Pancreas (tissue), 10 donors: ENCODE data around the gene RPS16. TPM values are rescaled to one million over a fixed set of nuclear protein-coding genes. Genes with fewer than 3 reads are reported as not detected.

Experiments
- ATAC-seq, 4 donors: fragments of 200-7000 bp; cut with Tn5 transposase; one replicate each; pipeline versions ENCODE4 v1.8.0 to v1.9.1; 2020; ENCODE audit warnings: mild to moderate bottlenecking in 4 of 4, moderate library complexity in 4 of 4
- DNase-seq, 6 donors: peaks; one replicate each; pipeline ENCODE4 v3.0.0-alpha.2; 2020
- FAIRE-seq: peaks from 2 replicates; lab custom pipeline; 2012; peaks lifted over from hg19 to GRCh38; lab: Jason Lieb, UNC
- H3K27ac ChIP-seq, 4 donors: fragments of 200-600 bp; sonication (generic); 1 replicate in 3 of 4; 2 replicates in 1 of 4; pipeline versions ENCODE4 v1.5.0 to v1.8.0; 2020
- H3K27me3 ChIP-seq, 4 donors: fragments of 200-600 bp; one replicate each; pipeline ENCODE4 v1.8.0; 2021
- H3K36me3 ChIP-seq, 3 donors: fragments of 200-600 bp; sonication (generic) in 1 of 3; one replicate each; pipeline versions ENCODE4 v1.5.0 to v1.8.0; 2020 to 2021
- H3K4me1 ChIP-seq, 3 donors: fragments of 200-600 bp; one replicate each; pipeline ENCODE4 v1.8.0; 2021
- H3K4me3 ChIP-seq, 4 donors: fragments of 200-600 bp; sonication (generic) in 2 of 4; one replicate each; pipeline versions ENCODE4 v1.5.0 to v1.8.0; 2020 to 2021
- H3K9me3 ChIP-seq, 4 donors: fragments of 200-600 bp; one replicate each; pipeline ENCODE4 v1.8.0; 2021
- WGBS, 2 donors: extraction: QIAGEN DNeasy Blood & Tissue Kit; methylation state at CpG; one replicate each; pipeline ENCODE4 v1.1.7; 2013; 5-methylcytosine and 5-hydroxymethylcytosine counted together
- intact Hi-C, 3 donors: fragments of 100-400 bp; cut with DNase I; formaldehyde crosslinking; loops; one replicate each; pipeline versions ENCODE4 v1.11.1 to v1.14.2; 2022
- polyA plus RNA-seq, 2 donors: library from polyadenylated mRNA; stranded (reverse); fragments of 200-250 nt; gene quantifications; one replicate each; pipeline ENCODE4 v1.2.3, GENCODE V29; 2013
- total RNA-seq, 6 donors: library from RNA; stranded (reverse); fragmentation: NEBNext Ultra II Directional in 4 of 6; extraction: Animal tissue kit (Norgen Biotek cat#: 25700) in 4 of 6; gene quantifications; one replicate each; pipeline versions ENCODE4 v1.2.1 to v1.2.4, GENCODE V29; 2021 to 2023
- TF ChIP-seq, protein P1 (sequence below), 4 donors: fragments of 200-600 bp; sonication (generic) in 3 of 4; IDR thresholded peaks; one replicate each; pipeline versions ENCODE4 v1.5.0 to v1.8.0; 2021; ENCODE audit warnings: antibody characterized with exemption in 4 of 4
- donor health status: healthy with polysubstance abuse.
- donor health status: DM: no; HTN: no; CAD: no; lungs with moderate emphysema.
- donor health status: DM: no; HTN: no; CAD: no.
- donor health status: control.
- donor health status: control.
- donor health status: Bipolar disorder and iron deficiency.
- donor health status: DM: yes; HTN: yes; CAD: no.
- donor health status: DM: no; HTN: no; CAD: no.
- donor health status: DM: no; HTN: no; CAD: no.
- donor health status: DM: yes; HTN: yes; CAD: no.

The RPS16 gene
- total and polyA plus RNA-seq, 8 donors: 920 to 1,759 (median 1,249) TPM

DNA sequence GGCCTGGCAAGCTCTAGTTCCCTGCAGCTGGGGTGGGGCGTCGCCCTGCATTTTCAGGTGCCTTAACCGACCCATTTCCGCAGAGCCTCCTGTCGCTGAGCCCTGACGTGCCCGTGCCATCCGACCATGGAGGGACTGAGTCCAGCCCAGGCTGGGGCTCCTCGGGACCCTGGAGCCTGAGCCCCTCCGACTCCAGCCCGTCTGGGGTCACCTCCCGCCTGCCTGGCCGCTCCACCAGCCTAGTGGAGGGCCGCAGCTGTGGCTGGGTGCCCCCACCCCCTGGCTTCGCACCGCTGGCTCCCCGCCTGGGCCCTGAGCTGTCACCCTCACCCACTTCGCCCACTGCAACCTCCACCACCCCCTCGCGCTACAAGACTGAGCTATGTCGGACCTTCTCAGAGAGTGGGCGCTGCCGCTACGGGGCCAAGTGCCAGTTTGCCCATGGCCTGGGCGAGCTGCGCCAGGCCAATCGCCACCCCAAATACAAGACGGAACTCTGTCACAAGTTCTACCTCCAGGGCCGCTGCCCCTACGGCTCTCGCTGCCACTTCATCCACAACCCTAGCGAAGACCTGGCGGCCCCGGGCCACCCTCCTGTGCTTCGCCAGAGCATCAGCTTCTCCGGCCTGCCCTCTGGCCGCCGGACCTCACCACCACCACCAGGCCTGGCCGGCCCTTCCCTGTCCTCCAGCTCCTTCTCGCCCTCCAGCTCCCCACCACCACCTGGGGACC, 27.9 kb downstream of the RPS16 start:
- intact Hi-C loops: no loop called here
- Histone ChIP-seq H3K4me3 (peak overlapping the region; percentile 70 to 96 (median 79)), H3K9me3 (no peaks in the 10 kb centered on the region), H3K4me1 (peaks cover 12 to 24% (median 15%) of the 10 kb centered on the region in 3 donors), H3K27me3 (no peaks in the 10 kb centered on the region), H3K36me3 (peaks cover 0 to 5% (median 0%) of the 10 kb centered on the region in 3 donors), H3K27ac (peak overlapping the region; percentile 89 to 99 (median 94))
- ATAC-seq (no peak), DNase-seq (peak; percentile 55 to 85 (median 66)), FAIRE-seq (no peak)
- WGBS, 2 donors: 13 to 21% methylated on average over 32 to 40 of the region's 40 CpGs
- TF ChIP-seq, protein P1, sequence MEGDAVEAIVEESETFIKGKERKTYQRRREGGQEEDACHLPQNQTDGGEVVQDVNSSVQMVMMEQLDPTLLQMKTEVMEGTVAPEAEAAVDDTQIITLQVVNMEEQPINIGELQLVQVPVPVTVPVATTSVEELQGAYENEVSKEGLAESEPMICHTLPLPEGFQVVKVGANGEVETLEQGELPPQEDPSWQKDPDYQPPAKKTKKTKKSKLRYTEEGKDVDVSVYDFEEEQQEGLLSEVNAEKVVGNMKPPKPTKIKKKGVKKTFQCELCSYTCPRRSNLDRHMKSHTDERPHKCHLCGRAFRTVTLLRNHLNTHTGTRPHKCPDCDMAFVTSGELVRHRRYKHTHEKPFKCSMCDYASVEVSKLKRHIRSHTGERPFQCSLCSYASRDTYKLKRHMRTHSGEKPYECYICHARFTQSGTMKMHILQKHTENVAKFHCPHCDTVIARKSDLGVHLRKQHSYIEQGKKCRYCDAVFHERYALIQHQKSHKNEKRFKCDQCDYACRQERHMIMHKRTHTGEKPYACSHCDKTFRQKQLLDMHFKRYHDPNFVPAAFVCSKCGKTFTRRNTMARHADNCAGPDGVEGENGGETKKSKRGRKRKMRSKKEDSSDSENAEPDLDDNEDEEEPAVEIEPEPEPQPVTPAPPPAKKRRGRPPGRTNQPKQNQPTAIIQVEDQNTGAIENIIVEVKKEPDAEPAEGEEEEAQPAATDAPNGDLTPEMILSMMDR (IDR thresholded peaks at IDR 0.05): no peak

DNA sequence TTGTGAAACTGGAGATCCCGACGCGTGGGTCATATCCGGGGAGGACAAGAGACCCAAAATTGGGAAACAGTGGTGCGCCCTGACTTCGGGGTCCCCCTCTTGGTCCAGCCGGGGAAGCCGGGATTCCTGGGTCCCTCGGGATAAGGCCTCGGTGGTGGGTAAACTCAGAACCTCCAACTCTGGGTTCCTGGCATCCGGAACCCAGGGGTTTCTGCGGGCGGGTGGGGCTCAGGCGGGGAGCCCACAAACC, 28.4 kb downstream of the RPS16 start:
- peak in 1 of 6 donors; percentile 55 for DNase-seq
- H3K27me3 ChIP-seq: no peaks in the 10 kb centered on the region
- peak overlapping the region; percentile 89 to 99 (median 94) for H3K27ac ChIP-seq
- no peaks in the 10 kb centered on the region for H3K9me3 ChIP-seq
- TF ChIP-seq, protein P1 (IDR thresholded peaks at IDR 0.05): no peak
- H3K4me1 ChIP-seq: peaks cover 12 to 25% (median 15%) of the 10 kb centered on the region in 3 donors
- peaks cover 0 to 5% (median 0%) of the 10 kb centered on the region in 3 donors for H3K36me3 ChIP-seq
- intact Hi-C loops: no loop called here
- 0% methylated on average over 9 to 14 of the region's 14 CpGs for WGBS, 2 donors
- ATAC-seq: no peak
- FAIRE-seq: no peak
- H3K4me3 ChIP-seq: peak overlapping the region; percentile 70 to 96 (median 79)

DNA sequence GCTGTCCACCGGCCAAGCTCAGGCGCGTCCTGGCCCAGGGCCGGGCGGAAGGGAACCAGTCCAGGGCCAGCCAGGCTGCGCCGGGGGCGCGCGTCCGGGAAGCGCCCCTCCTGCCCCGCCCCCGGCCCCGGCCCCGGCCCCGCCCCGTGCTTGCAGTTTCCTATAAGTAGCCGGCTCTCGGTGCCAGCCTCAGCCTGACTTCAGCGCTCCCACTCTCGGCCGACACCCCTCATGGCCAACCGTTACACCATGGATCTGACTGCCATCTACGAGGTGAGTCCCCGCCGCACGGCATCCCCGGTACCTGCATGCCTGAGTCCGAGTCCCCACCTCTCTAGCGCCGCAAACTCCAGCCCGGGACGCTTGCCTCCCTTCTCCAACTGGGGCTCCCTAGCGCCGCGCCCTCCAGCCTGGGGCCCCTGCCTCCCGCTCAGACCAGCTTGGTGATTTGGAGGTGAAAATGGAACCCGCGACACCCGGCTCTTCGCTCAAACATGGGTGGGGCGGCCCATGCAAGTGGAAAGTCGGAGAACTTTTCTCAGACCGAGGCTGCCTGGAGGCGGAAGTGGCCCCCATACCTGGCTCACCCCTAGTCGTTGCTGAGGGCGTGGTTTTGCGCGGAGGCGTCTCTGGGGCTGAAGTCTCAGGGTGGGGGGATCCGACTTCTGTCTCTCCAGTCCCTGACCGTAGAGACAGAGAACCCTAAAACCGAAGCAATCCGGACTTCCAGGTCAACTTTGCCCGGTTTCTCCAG, 28.9 kb downstream of the RPS16 start, which contains the start of gene ZFP36:
ZFP36 (plus strand) TSS at position 192 of the 754 bp plus-strand sequence; CDS start at position 250, 58 bp downstream.
- H3K4me1 ChIP-seq: peaks cover 12 to 30% (median 15%) of the 10 kb centered on the region in 3 donors
- DNase-seq (peak; percentile 86 to 99 (median 92)), ATAC-seq (peak; percentile 51 to 62 (median 55)), FAIRE-seq (no peak)
- H3K27me3 ChIP-seq: no peaks in the 10 kb centered on the region
- peak within 1 kb of the TSS; percentile 89 to 99 (median 94) for H3K27ac ChIP-seq
- peak within 1 kb of the TSS; percentile 70 to 96 (median 79) for H3K4me3 ChIP-seq
- intact Hi-C loops: no loop called here
- TF ChIP-seq, protein P1 (IDR thresholded peaks at IDR 0.05): no peak
- H3K36me3 ChIP-seq: peaks cover 0 to 5% (median 0%) of the 10 kb centered on the region in 3 donors
- no peaks in the 10 kb centered on the region for H3K9me3 ChIP-seq
- 0 to 1% methylated on average over 56 of the region's 56 CpGs for WGBS, 2 donors

DNA sequence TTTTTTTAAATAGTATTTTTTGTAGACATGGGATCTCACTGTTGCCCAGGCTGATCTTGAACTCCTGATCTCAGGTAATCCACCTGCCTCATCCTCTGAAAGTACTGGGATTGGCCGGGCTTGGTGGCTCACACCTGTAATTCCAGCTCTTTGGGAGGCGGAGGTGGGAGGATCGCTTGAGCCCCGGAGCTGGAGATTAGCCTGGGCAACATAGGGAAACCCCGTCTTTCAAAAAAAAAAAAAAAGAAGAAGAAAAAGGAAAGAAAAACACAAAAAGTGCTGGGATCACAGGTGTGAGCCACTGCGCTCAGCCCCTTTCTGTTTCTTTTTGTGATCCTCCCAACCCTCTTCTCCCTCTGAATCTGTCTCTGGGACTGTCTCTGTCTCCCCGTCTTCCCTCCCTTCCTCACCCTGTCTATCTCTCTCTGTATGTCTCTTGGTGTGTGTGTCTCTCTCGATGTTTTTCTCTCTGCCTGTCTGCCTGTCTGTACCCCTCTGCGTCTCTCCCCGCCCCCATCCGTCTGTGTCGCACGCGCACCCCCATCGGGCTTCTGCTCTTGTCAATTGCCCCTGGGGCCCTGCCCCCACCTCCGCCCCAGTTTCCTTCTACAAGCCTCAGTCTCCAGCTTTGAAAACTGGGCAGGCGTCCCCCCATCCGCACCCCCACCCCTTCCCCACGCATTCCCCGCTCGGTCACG, 29.6 kb downstream of the RPS16 start:
- DNase-seq: no peak
- H3K4me1 ChIP-seq: peaks cover 6 to 27% (median 8%) of the 10 kb centered on the region in 3 donors

More for the DNA sequence above, 29.6 kb downstream of the RPS16 start:
- Histone ChIP-seq H3K9me3 (no peaks in the 10 kb centered on the region), H3K27ac (peak overlapping the region; percentile 64 to 99 (median 82)), H3K4me3 (peak overlapping the region in 2 of 4 donors; percentile 70 to 96), H3K36me3 (peaks cover 0 to 5% (median 0%) of the 10 kb centered on the region in 3 donors), H3K27me3 (no peaks in the 10 kb centered on the region)
- 12 to 19% methylated on average over 19 to 22 of the region's 22 CpGs for WGBS, 2 donors
- TF ChIP-seq, protein P1 (IDR thresholded peaks at IDR 0.05): no peak
- intact Hi-C loops: no loop called here
- ATAC-seq (no peak), FAIRE-seq (no peak)
